ENCODE measurements around the gene SKI. TPM values are rescaled to one million over a fixed set of nuclear protein-coding genes. Genes with fewer than 3 reads are reported as not detected.
A peak's percentile ranks its signal among the peaks of the same experiment; 100 is the strongest.
"Not testable (repeated sequence)": the region's sequence is repeated elsewhere in the genome, so short reads cannot be mapped to it uniquely, and the experiment has no call there.

The SKI gene
- total and polyA plus RNA-seq, 12 donors = 4.8 to 53.6 (median 34.7) TPM

DNA sequence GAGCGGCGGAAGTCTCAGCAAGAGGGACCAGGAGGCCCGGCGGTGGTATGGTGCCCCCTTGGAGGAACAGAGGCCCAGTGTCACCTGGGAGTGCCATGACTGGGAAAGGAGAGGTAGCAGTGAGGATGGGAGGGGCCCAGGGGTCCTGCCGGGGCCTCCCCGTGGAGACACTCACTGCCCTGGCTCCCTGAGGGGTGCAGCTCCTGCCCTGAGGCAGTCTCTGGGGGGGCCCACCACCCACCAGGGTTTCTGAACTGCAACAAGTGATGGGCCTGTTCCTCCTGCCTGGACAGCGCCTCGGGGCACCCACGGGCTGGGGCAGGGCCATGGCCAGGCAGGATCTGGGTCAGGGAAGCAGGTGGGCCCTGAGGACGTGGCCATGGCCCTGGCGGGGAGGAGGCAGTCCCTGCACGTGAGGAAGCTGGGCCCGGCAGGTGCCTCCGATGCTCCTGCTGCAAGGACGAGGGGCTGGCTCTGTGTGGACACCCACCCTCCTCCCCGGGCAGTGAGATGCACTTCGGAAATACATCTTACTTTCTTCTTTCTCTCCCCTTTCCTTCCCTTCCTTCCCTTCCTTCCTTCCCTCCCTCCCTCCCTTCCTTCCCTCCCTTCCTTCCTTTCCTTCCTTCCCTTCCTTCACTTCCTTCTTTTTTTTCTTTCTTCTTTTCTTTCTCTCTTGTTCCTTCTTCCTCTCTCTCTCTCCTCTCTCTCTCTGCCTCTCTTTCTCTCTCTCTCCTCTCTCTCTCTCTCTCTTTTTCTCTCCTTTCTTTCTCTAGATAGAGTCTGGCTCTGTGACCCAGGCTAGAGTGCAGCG, 96.6 kb downstream of the SKI start:
- no peak overlapping the region for H3K4me3 ChIP-seq
- WGBS, 4 donors = 78 to 93% (median 84%) methylated on average over 9 to 18 of the region's 18 CpGs
- peaks cover 10% of the 10 kb centered on the region for H3K27me3 ChIP-seq
- DNase-seq = no peak
- intact Hi-C loops (cut with DNase I) = no loop called here
- no peak overlapping the region for H3K27ac ChIP-seq
- no peaks in the 10 kb centered on the region for H3K9me3 ChIP-seq (replicated peaks in 1 of 3)
- TF ChIP-seq CTCF (IDR thresholded peaks at IDR 0.05) (no peak), POLR2A (IDR thresholded peaks at IDR 0.05) (no peak)
- H3K4me1 ChIP-seq (replicated peaks in 1 of 2) = peaks cover 0 to 12% of the 10 kb centered on the region in 2 donors
- H3K36me3 ChIP-seq (replicated peaks in 1 of 2) = no peaks in the 10 kb centered on the region

GRCh38 chr1:2326524-2326923, 98.4 kb downstream of the SKI start:
- no peak for TF ChIP-seq CTCF (IDR thresholded peaks at IDR 0.05)
- no peak for TF ChIP-seq POLR2A (IDR thresholded peaks at IDR 0.05)
- no peak overlapping the region for H3K4me3 ChIP-seq
- H3K36me3 ChIP-seq (replicated peaks in 1 of 2) = no peaks in the 10 kb centered on the region
- H3K4me1 ChIP-seq (replicated peaks in 1 of 2) = peaks cover 0 to 12% of the 10 kb centered on the region in 2 donors
- intact Hi-C loops (cut with DNase I) = no loop called here
- peaks cover 10% of the 10 kb centered on the region for H3K27me3 ChIP-seq
- no peak overlapping the region for H3K27ac ChIP-seq
- DNase-seq = peak in 1 of 7 donors; percentile 69
- H3K9me3 ChIP-seq (replicated peaks in 1 of 3) = no peaks in the 10 kb centered on the region
- WGBS, 4 donors = 72 to 91% (median 81%) methylated on average over 3 to 21 of the region's 21 CpGs

DNA sequence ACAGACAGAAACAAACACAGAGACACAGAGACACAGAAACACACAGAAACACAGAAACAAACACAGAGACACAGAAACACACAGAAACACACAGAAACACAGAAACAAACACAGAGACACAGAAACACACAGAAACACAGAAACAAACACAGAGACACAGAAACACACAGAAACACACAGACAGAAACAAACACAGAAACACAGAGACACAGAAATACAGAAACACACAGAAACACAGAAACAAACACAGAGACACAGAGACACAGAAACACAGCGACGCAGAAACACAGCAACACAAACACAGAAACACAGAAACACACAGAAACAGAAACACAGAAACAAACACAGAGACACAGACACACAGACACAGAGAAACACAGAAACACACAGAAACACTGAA, 99.0 kb downstream of the SKI start:
- H3K4me1 ChIP-seq (replicated peaks in 1 of 2); H3K4me3 ChIP-seq; H3K9me3 ChIP-seq (replicated peaks in 1 of 3); H3K27me3 ChIP-seq; intact Hi-C loops (cut with DNase I); H3K36me3 ChIP-seq (replicated peaks in 1 of 2); H3K27ac ChIP-seq; DNase-seq: not testable (repeated sequence)
- WGBS, 4 donors = 86 to 97% (median 94%) methylated on average over 2 of the region's 2 CpGs

DNA sequence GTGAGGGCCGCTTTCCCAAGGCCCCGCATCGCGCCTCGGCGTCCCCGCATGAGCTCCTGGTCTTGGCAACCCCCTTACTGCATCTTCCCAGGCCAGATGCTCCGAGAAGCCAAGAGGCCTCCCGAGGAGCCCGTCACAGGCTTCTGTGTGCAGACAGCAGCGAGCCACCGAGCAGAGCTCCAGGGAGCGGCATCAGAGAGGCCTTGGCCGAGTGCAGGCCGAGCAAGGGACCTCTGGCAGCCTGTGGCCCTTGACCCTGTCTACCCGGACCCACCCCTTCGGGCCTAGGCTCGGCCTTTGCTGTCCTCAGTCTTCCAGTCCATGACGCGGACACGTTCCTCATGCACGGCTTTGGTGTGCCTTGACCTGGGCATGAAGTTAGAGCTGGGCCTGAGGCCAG, 99.7 kb downstream of the SKI start:
- Histone ChIP-seq H3K27ac (no peak overlapping the region), H3K4me1 (replicated peaks in 1 of 2) (no peaks in the 10 kb centered on the region), H3K9me3 (replicated peaks in 1 of 3) (no peaks in the 10 kb centered on the region), H3K27me3 (peaks cover 3% of the 10 kb centered on the region), H3K4me3 (no peak overlapping the region), H3K36me3 (replicated peaks in 1 of 2) (no peaks in the 10 kb centered on the region)
- no peak for DNase-seq
- intact Hi-C loops (cut with DNase I) = no loop called here
- 90 to 100% (median 92%) methylated on average over 5 to 22 of the region's 22 CpGs for WGBS, 4 donors
- no peak for TF ChIP-seq POLR2A (IDR thresholded peaks at IDR 0.05)
- no peak for TF ChIP-seq CTCF (IDR thresholded peaks at IDR 0.05)
